GM12891 (cell line): ENCODE results near the gene FAM222A. TPM values are rescaled to one million over a fixed set of nuclear protein-coding genes. Genes with fewer than 3 reads are reported as not detected.

ENCODE experiments used
- DNase-seq: peaks from one replicate; pipeline ENCODE4 v3.0.0; 2011; ENCODE audit warnings: low spot score; ENCODE audit not compliant: insufficient read length
- FAIRE-seq: peaks from 2 replicates; lab custom pipeline; 2011; peaks lifted over from hg19 to GRCh38; lab: Jason Lieb, UNC
- PAX5 ChIP-seq: IDR thresholded peaks from 2 replicates; pipeline ENCODE4 v1.6.1; 2011; ENCODE audit warnings: low read length, moderate library complexity, mild to moderate bottlenecking; ENCODE audit not compliant: insufficient read depth, severe bottlenecking
- POLR2A ChIP-seq: IDR thresholded peaks from 2 replicates; pipeline ENCODE4 v1.6.1; 2011; ENCODE audit warnings: low read depth, low read length, control low read depth
- POLR2AphosphoS5 ChIP-seq: IDR thresholded peaks from 2 replicates; pipeline ENCODE4 v1.6.1; 2011; ENCODE audit warnings: low read depth, low read length, control low read depth
- POU2F2 ChIP-seq: IDR thresholded peaks from 2 replicates; pipeline ENCODE4 v1.6.1; 2011; ENCODE audit warnings: low read depth, mild to moderate bottlenecking, control low read depth, low read length, moderate library complexity
- SPI1 ChIP-seq: IDR thresholded peaks from 2 replicates; pipeline ENCODE4 v1.6.1; 2011; ENCODE audit warnings: low read depth, low read length, control low read depth
- TAF1 ChIP-seq: IDR thresholded peaks from 2 replicates; pipeline ENCODE4 v1.6.1; 2011; ENCODE audit warnings: low read depth, low read length, control low read depth
- polyA plus RNA-seq: library from polyadenylated mRNA; unstranded; fragments of >200 nt; gene quantifications from one replicate; pipeline ENCODE4 v1.2.1, GENCODE V29; 2012; ENCODE audit warnings: low read depth, missing spikeins, inconsistent platforms; ENCODE audit not compliant: missing spikeins

The FAM222A gene
- 0.08 TPM for polyA plus RNA-seq

GRCh38 chr12:109713187-109714070 lies at the start of gene FAM222A:
FAM222A (plus strand) TSS chr12:109713825; CDS start chr12:109744147, 30,322 bp downstream.
- TF ChIP-seq TAF1 (peak; percentile 53; the same call in 1 of the 2 replicates), PAX5 (no peak)
- DNase-seq (peak; percentile 96), FAIRE-seq (peak; percentile 99)

DNA sequence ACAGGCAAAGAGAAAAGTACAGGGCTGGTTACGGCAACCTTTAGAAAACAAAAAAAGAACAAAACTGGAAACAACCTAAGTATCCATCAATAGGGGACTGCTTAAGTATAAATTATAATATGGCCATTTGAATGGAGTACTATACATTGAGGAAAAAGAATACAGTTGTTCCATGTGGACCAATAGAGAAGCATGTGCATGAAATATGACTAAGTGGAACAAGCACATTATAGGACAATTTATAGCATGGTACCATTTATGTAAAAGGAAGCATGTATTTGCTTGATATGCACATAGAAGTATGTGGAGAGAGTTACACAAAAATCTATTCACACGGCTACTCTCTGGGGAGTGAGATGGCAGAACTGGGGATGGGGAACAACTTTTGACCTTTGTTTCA lies 49.2 kb upstream of the FAM222A start:
- TF ChIP-seq POU2F2 (no peak), SPI1 (no peak), PAX5 (no peak), POLR2AphosphoS5 (no peak), POLR2A (no peak), TAF1 (no peak)
- DNase-seq (no peak), FAIRE-seq (no peak)

DNA sequence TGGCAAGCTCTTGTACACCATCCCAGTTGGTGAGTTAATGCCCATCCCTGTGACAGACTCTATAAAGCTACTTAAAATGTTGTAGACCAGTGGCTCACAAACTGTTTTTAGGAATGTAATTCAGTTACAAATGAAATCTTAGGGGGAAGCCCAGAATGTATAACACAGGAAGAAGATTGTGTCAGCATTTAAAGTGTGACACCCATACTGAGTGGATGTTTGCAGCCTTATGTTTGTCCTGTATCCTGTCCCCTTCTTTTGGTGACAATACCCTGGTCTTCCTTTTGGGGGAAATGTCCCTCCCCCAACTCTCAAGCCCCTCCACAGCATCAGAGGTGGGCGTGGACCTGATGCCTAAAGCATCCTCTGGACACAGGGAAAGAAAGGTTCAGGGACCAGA lies 47.6 kb upstream of the FAM222A start:
- no peak for TF ChIP-seq POLR2AphosphoS5
- no peak for TF ChIP-seq SPI1
- no peak for TF ChIP-seq PAX5
- no peak for TF ChIP-seq POLR2A
- TF ChIP-seq POU2F2: no peak
- no peak for TF ChIP-seq TAF1
- DNase-seq (no peak), FAIRE-seq (no peak)

- DNase-seq (no peak), FAIRE-seq (no peak)
- no peak for TF ChIP-seq PAX5
- no peak for TF ChIP-seq POLR2AphosphoS5
- no peak for TF ChIP-seq POLR2A
- TF ChIP-seq POU2F2: no peak
- no peak for TF ChIP-seq TAF1
- TF ChIP-seq SPI1: no peak
Measured at GRCh38 chr12:109670731-109671130, 42.9 kb upstream of the FAM222A start.

GRCh38 chr12:109671502-109671901 lies 42.1 kb upstream of the FAM222A start:
- FAIRE-seq: no peak
- TF ChIP-seq POU2F2 (no peak), POLR2AphosphoS5 (no peak)
- DNase-seq: no peak

DNA sequence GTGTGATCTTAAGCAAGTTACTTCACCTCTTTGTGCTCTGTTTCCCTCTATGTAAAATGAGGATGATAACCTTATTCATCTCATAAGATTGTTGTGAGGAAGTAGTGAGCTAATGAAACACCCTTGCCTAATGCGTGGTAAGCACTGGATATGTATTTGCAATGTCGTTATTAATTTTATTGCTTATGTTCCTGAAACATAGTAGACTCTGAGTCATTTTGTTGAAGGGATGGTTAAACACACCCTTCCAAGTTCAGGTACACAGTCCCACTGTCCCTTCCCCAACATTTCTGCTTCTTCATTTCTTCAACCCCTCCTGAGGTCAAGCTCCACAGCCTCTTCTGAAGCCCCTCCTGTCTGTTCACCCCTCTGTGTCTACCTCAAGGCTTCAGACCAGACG lies 40.2 kb upstream of the FAM222A start:
- DNase-seq: no peak
- no peak for FAIRE-seq
- no peak for TF ChIP-seq SPI1
- no peak for TF ChIP-seq POLR2A
- no peak for TF ChIP-seq POLR2AphosphoS5
- TF ChIP-seq TAF1: no peak
- no peak for TF ChIP-seq PAX5
- no peak for TF ChIP-seq POU2F2

- FAIRE-seq: no peak
- DNase-seq: no peak
- TF ChIP-seq POLR2AphosphoS5: no peak
- no peak for TF ChIP-seq SPI1
- no peak for TF ChIP-seq TAF1
- no peak for TF ChIP-seq POLR2A
Measured at GRCh38 chr12:109673884-109674283, 39.7 kb upstream of the FAM222A start.

DNA sequence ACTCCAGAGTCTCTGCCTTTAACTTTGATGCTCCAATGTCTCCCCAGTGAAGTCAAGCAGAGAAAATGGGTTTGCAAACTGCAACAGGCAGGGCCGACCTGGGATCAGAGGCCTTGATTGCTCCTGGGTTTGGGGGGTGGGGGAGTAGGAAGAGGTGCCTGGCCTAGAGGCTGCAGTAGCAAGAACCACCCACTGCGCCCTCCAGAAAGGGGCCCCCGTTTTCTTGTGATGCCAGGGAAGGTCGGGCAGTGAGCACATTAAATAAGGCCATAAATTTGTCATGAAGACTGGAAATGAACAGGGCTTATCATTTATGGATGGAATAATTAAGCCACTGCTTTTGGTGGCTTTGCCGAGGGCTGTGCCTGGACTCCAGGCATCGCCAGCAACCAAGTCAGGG lies 38.2 kb upstream of the FAM222A start:
- FAIRE-seq (no peak), DNase-seq (no peak)
- TF ChIP-seq POU2F2: no peak

DNA sequence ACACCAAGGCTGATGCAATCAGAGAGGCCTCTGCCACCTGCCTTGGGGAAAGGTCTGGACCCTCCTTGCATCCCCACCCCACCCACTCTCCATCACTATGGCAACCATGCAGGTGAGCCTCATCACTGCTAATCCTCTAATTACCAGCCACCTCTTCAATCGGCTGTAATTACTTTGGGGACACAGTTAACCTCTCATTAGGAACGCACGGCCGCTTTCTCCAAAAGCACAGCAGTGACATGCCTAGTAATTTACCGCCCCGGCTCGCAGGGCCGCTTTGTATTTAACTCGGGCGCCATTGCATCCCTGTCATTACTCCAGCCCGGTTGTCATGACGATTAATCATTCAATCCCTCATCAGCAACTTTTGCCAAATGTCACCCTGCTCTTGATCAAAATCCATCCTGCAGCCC lies 36.3 kb upstream of the FAM222A start:
- TF ChIP-seq PAX5 (no peak), SPI1 (no peak), POU2F2 (no peak), POLR2AphosphoS5 (no peak), POLR2A (no peak), TAF1 (no peak)
- FAIRE-seq (no peak), DNase-seq (no peak)

DNA sequence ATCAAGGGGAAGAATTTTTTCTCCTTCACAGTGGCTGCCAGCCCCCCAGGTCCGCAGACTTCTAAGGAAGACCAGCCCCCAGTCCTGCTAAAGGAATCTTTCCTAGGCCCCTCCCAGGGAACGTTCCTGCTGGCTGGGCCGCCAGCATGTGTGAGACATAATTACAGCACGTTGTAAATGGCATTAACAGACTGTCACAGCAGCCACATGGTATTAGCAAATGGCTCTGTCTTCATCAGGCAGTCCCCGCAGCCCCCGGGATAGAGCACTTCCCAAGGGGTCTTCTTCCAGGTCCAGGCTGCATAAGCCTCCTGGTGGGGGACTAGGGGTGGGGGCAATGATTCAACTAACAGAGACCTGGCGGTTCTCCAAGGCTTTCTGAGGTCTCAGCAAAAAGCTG lies 34.9 kb upstream of the FAM222A start:
- no peak for FAIRE-seq
- no peak for TF ChIP-seq POLR2A
- TF ChIP-seq PAX5: no peak
- no peak for TF ChIP-seq POLR2AphosphoS5
- TF ChIP-seq TAF1: no peak
- TF ChIP-seq POU2F2: no peak
- no peak for TF ChIP-seq SPI1
- no peak for DNase-seq
